ENCODE data around the gene FBXW10.
"Not testable (repeated sequence)": the region's sequence is repeated elsewhere in the genome, so short reads cannot be mapped to it uniquely, and the experiment has no call there.

Gene FBXW10

DNA sequence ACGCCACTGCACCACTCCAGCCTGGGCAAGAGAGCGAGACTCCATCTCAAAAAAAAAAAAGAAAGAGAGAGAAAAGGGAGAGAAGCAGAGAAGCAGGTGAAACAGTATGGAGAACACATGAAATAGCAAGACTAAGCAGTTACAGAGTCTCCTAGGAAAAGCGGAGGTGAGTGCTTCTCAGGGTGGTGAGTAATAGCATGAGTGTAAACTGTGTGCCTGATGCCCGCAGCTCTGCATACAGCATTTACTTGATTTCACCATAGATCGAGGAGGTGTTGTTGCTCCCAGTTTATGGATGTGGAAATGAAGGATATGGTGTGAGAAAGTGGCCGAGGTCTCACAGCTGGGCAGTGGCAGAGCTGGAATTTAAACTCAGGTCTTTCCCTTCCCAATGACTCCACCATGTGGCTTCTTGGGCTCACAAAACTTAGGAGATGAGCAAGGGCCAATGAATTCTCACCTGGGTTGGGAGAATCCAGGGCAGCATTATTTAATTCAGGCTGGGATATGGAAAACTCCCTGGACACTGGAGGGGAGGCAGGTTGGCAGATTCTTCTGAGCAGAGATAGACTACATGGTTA lies 10.1 kb downstream of the FBXW10 start:
- DNase-seq (ENCODE audit: low read depth in 2 of 2): not testable (repeated sequence)

DNA sequence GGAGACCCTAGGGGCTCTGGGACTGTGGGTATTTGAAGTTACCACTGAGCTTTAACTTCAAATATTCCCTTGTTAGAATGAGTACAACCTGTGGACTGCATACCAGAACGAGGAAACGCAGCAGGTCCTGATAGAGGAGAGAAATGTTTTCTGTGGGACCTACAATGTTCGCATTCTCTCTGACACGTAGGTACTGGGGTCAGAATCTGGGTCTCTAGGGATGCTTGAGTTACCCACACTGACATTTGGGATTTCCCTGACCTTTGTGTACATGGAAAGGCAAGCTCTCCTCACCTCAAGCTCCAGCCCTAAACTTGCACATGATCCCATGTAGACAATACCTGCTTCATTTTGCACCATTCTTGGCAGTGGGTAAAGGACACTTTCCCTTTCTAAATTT lies 12.1 kb downstream of the FBXW10 start:
- not testable (repeated sequence) for DNase-seq (ENCODE audit: low read depth in 2 of 2)

DNA sequence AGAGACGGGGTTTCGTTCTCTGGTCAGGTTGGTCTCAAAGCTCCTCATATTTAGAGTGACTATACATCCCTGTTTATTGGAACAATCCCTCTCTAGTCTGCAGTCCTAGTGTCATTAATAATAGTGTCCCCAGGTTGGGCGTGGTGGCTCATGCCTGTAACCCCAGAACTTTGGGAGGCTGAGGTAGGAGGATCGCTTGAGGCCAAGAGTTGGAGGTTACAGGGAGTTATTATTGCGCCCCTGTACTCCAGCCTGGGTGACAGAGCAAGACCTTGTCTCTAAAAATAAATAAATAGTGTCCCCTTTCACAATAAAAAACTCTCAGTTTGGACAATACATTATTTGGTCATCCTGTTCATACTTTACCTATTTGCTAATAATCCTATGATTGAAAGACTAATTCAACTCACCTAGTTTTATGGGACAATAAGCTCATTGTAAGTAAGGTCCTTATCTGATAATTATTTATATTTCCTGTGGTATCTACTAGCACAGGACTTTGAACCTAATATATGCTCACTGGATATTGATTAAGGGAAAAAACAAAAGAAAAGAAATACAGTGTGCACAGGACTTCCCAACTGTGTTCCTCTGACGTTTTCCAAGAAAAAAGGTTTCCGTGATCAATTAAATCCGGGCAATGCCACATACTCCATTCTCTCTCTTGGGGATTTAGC lies 13.7 kb downstream of the FBXW10 start:
- DNase-seq (ENCODE audit: low read depth in 2 of 2): not testable (repeated sequence)

DNA sequence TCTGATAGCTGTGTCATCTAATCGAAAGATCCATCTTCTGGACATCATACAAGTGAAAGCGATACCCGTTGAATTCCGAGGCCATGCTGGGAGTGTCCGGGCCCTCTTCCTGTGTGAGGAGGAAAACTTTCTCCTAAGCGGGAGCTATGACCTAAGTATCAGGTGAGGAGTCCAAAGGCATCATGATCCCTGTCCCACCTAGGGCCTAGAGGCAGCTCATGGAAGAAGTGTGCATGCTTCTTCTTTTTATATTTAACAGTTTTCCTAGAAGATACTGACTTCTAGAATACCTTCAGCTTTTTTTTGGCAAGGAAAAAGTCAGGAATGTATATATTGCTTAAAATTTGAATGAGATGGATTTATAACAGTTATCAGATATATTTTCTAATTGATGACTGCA lies 14.5 kb downstream of the FBXW10 start:
- not testable (repeated sequence) for DNase-seq (ENCODE audit: low read depth in 2 of 2)

DNA sequence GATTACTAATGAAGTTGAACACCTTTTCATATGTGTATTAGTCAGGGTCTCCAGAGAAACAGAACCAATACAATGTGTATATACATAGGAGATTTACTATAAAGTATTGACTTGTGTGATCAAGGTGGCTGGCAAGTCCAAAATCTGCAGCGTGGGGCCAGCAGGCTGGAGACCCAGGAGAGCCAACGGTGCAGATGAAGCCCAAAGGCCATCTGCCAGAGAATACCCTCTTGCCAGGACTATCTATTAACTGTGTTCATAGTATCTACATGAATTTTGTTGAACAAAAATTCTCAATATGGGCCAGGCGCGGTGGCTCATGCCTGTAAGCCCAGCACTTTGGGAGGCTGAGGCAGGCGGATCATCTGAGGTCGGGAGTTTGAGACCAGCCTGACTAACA lies 16.4 kb downstream of the FBXW10 start:
- not testable (repeated sequence) for DNase-seq (ENCODE audit: low read depth in 2 of 2)

GRCh38 chr17:18770572-18770971 lies 26.7 kb downstream of the FBXW10 start:
- not testable (repeated sequence) for DNase-seq (ENCODE audit: low read depth in 2 of 2)

GRCh38 chr17:18771066-18771465 lies 27.2 kb downstream of the FBXW10 start:
- not testable (repeated sequence) for DNase-seq (ENCODE audit: low read depth in 2 of 2)

DNA sequence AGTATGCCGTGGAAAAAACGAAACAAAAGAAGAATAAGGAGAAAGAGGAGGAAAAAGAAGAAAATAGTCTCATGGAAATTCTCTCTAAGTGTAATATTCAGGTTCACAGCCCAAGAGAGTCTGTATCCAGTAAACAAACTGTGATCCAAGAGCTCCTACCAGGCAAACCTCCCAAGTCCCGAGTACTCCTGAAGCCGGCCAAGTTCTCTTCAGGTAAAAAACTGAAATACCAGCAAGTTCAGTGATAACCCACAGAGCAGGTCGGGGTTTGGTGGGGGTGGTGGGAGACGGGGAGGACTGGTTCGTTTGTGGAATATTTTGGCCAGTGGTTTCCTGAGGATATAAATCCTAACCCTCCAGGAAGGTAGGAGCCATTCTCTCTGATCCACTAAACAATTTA lies 28.6 kb downstream of the FBXW10 start:
- DNase-seq (ENCODE audit: low read depth in 2 of 2): no peak

GRCh38 chr17:18780991-18781718 lies 37.3 kb downstream of the FBXW10 start, which contains the start of gene TVP23B:
TVP23B (plus strand) TSS chr17:18781183; CDS start chr17:18781294, 111 bp downstream.
- peak; percentile 96 to 97 for DNase-seq (ENCODE audit: low read depth in 2 of 2)

GRCh38 chr17:18781805-18782204 lies 38.0 kb downstream of the FBXW10 start:
- not testable (repeated sequence) for DNase-seq (ENCODE audit: low read depth in 2 of 2)

DNA sequence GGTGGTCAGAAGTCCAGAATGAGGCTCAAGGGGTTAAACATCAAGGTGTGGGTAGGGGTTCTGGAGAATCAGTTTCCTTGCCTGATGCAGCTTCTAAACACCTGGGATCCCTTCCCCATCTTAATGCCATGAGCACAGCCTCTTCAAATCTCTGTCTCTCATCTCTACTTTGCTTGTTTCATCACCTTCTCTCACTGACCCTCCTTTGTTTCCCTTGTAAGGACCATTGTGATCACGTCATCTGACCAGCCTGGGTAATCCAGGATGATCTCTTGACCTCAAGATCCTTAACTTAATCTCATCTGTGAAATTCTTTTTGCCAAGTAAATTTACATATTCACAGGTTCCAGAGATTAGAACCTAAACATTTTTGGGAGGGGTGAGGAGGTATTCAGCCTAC lies 42.1 kb downstream of the FBXW10 start:
- DNase-seq (ENCODE audit: low read depth in 2 of 2): not testable (repeated sequence)

DNA sequence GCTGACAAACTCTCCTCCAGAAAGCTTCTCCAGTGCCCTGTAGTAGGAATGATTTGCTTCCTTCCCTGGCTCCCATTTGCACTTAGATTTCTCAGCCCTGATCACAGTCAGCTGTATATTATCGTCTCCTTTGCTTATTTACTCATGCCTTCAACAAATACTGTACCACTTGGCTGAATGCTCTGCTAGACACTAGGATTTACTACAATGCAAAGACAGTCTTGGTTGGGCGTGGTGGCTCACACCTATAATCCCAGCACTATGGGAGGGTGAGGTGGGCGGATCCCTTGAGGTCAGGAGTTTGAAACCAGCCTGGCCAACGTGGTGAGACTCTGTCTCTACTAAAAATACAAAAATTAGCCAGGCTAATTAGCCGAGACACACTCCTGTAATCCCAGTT lies 43.0 kb downstream of the FBXW10 start:
- DNase-seq (ENCODE audit: low read depth in 2 of 2): not testable (repeated sequence)

DNA sequence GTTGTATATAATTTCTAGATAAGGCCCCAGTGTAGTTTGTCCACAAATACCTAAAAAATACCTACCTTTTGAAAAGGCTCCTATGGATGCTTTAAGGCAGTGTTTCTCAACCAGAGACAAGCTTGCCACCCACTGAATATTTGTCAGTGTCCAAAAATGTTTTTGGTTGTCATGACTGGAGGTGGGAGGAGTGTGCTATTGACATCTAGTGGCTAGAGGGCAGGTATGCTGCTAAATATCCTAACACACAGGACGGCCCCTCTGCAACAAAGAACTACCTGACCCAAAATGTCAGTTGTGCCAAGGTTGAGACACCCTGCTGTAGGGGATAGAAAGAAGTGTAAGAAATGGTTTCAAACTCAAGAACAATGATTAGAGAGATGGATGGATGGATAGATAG lies 47.5 kb downstream of the FBXW10 start:
- DNase-seq (ENCODE audit: low read depth in 2 of 2): not testable (repeated sequence)

DNA sequence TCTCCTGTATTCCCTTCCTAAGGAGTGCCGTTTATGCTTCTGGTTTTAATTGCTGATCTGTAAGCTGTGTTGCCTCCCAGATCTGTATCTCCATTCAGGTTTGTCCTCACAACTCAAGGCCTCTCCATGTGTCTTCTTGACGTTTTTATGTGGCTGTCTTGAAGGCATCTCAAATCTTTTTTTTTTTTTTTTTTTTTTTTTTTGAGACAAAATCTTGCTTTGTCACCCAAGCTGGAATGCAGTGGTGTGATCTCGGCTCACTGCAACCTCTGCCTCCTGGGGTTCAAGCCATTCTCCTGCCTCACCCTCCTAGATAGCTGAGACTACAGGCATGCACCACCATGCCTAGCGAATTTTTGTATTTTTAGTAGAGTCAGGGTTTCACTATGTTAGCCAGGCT lies 51.0 kb downstream of the FBXW10 start:
- DNase-seq (ENCODE audit: low read depth in 2 of 2): not testable (repeated sequence)

DNA sequence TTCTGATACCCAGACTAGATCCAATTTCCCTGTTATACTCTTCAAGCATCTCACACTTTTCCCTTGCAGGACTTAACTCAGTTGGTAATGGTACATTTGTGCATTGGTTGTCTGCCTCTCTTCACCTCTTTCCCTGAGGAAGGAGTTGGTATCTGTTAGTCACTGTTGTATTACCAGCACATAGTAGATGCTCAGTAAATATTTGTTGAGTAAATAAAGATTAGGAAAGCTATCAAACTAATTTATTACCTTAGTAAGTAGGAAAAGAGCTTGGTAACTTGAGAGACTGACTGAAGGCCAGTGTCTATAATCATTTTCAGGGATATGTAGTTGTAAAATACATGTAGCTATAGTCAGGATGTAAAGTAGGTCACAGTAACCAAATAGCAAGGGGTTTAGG lies 53.0 kb downstream of the FBXW10 start:
- not testable (repeated sequence) for DNase-seq (ENCODE audit: low read depth in 2 of 2)

GRCh38 chr17:18803458-18804245 lies 59.8 kb downstream of the FBXW10 start:
- not testable (repeated sequence) for DNase-seq (ENCODE audit: low read depth in 2 of 2)

DNA sequence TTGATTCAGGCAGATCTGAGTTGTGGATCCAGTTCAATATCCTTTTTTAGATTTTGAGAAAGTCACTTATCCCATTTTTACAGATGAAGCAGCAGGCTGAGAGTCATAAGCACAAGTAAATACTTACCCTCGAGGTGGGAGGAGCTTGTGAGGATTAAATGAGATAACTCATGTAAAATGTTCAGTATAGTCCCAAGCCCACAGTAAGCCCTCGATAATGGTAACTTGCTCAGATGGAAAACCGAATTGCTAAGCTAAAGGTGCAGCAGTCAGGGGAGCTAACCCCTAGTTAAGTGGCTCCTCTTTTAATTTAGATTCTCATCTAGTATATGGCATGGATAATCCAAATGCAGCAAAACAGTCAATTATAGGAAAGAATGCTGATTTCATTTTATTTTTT lies 72.1 kb downstream of the FBXW10 start:
- DNase-seq (ENCODE audit: low read depth in 2 of 2): not testable (repeated sequence)

GRCh38 chr17:18816489-18817371 lies 72.9 kb downstream of the FBXW10 start:
- DNase-seq (ENCODE audit: low read depth in 2 of 2): peak in 1 of 2 donors; percentile 1

DNA sequence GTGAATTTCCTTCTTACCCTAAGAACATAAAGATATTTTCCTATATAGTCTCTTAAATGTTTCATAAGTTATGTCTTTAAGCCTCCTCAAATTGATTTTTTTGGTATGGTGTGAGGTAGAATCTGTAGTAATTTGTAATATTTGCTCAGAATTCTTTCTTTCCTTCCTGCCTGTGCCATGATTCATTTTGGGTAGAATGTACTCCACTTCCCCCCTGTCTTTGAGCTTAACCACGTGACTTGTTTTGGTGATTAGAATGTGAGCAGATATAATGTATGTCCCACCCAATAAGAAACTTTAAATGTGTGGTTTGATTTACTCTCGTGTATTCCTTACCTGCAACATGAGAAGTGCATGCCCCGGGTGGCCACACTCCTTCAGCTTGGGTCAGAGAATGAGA lies 77.6 kb downstream of the FBXW10 start:
- not testable (repeated sequence) for DNase-seq (ENCODE audit: low read depth in 2 of 2)

DNA sequence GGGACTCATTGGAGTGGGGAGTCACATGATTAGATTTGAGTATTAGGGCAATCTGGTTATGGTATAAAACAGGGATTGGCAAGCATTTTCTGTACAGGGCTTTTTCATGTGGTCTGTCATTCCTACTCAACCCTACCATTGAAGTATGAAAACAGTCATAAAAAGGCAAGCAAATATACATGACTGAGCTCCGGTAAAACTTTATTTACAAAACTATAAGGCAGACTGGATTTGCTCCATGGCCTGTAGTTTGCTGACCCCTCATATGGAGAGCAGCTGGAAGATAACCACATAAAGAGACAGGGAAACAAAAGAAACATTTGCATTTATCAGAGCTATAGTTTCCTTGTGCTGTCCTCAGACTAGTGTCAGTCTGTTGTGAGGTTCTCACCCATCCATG lies 83.8 kb downstream of the FBXW10 start:
- not testable (repeated sequence) for DNase-seq (ENCODE audit: low read depth in 2 of 2)
